ENCODE measurements around the gene ADAMTS3. TPM values are rescaled to one million over a fixed set of nuclear protein-coding genes. Genes with fewer than 3 reads are reported as not detected.

Gene ADAMTS3
- total RNA-seq, 1 experiment from 2014 or later, result 4.4 TPM

- TF ChIP-seq, protein P1, sequence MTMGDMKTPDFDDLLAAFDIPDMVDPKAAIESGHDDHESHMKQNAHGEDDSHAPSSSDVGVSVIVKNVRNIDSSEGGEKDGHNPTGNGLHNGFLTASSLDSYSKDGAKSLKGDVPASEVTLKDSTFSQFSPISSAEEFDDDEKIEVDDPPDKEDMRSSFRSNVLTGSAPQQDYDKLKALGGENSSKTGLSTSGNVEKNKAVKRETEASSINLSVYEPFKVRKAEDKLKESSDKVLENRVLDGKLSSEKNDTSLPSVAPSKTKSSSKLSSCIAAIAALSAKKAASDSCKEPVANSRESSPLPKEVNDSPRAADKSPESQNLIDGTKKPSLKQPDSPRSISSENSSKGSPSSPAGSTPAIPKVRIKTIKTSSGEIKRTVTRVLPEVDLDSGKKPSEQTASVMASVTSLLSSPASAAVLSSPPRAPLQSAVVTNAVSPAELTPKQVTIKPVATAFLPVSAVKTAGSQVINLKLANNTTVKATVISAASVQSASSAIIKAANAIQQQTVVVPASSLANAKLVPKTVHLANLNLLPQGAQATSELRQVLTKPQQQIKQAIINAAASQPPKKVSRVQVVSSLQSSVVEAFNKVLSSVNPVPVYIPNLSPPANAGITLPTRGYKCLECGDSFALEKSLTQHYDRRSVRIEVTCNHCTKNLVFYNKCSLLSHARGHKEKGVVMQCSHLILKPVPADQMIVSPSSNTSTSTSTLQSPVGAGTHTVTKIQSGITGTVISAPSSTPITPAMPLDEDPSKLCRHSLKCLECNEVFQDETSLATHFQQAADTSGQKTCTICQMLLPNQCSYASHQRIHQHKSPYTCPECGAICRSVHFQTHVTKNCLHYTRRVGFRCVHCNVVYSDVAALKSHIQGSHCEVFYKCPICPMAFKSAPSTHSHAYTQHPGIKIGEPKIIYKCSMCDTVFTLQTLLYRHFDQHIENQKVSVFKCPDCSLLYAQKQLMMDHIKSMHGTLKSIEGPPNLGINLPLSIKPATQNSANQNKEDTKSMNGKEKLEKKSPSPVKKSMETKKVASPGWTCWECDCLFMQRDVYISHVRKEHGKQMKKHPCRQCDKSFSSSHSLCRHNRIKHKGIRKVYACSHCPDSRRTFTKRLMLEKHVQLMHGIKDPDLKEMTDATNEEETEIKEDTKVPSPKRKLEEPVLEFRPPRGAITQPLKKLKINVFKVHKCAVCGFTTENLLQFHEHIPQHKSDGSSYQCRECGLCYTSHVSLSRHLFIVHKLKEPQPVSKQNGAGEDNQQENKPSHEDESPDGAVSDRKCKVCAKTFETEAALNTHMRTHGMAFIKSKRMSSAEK (CRISPR knock-in tag; IDR thresholded peaks at IDR 0.05; ENCODE audit: borderline replicate concordance), result no peak
- TF ChIP-seq MXD4 (CRISPR knock-in tag; IDR thresholded peaks at IDR 0.05; ENCODE audit: borderline replicate concordance) (no peak), NFATC4 (CRISPR knock-in tag; IDR thresholded peaks at IDR 0.05) (no peak), ELF4 (CRISPR knock-in tag; IDR thresholded peaks at IDR 0.05; ENCODE audit: low read depth) (no peak), CDX4 (CRISPR knock-in tag; IDR thresholded peaks at IDR 0.05; ENCODE audit: borderline replicate concordance) (no peak)
Measured at GRCh38 chr4:72531322-72531721, 37.7 kb downstream of the ADAMTS3 start (continued).

- TF ChIP-seq ZNF232 (CRISPR knock-in tag; IDR thresholded peaks at IDR 0.05), result no peak
- TF ChIP-seq HMGA2 (CRISPR knock-in tag; IDR thresholded peaks at IDR 0.05), result peak; percentile 96
- TF ChIP-seq E2F4 (CRISPR knock-in tag; IDR thresholded peaks at IDR 0.05; ENCODE audit: borderline replicate concordance, low read depth), result no peak
- TF ChIP-seq, protein P2, sequence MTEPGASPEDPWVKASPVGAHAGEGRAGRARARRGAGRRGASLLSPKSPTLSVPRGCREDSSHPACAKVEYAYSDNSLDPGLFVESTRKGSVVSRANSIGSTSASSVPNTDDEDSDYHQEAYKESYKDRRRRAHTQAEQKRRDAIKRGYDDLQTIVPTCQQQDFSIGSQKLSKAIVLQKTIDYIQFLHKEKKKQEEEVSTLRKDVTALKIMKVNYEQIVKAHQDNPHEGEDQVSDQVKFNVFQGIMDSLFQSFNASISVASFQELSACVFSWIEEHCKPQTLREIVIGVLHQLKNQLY (CRISPR knock-in tag; IDR thresholded peaks at IDR 0.05), result no peak
- POLR2A ChIA-PET, result no interaction called here
- CTCF ChIA-PET, result no interaction called here
- no peak for DNase-seq (ENCODE audit: low spot score)
- H3K9me3 Mint-ChIP-seq, result no peaks in the 10 kb centered on the region
- H3K36me3 Mint-ChIP-seq, result no peaks in the 10 kb centered on the region
- ATAC-seq, result no peak
- no peaks in the 10 kb centered on the region for H3K27me3 Mint-ChIP-seq (ENCODE audit: low read depth)
- no peak overlapping the region for H3K4me3 Mint-ChIP-seq
- no peaks in the 10 kb centered on the region for H3K4me1 Mint-ChIP-seq
- H3K27ac Mint-ChIP-seq, result no peak overlapping the region
Measured at GRCh38 chr4:72529148-72529822, 39.7 kb downstream of the ADAMTS3 start.

- Mint-ChIP-seq H3K27ac (no peak overlapping the region), H3K4me1 (no peaks in the 10 kb centered on the region), H3K9me3 (peaks cover 8% of the 10 kb centered on the region), H3K27me3 (ENCODE audit: low read depth) (no peaks in the 10 kb centered on the region), H3K36me3 (peaks cover 2% of the 10 kb centered on the region), H3K4me3 (no peak overlapping the region)
- CTCF ChIA-PET, result interaction anchor here (0.6 to 1.1 kb wide), 3 partner anchors 20 to 1855 kb away, joined by 3 read pairs; no protein-coding TSS in a partner anchor
- ATAC-seq (peak; percentile 36; the same call in 1 of the 2 replicates), DNase-seq (ENCODE audit: low spot score) (no peak)
- POLR2A ChIA-PET, result no interaction called here
- TF ChIP-seq CREM (CRISPR knock-in tag; IDR thresholded peaks at IDR 0.05), result no peak
- TF ChIP-seq MXD4 (CRISPR knock-in tag; IDR thresholded peaks at IDR 0.05; ENCODE audit: borderline replicate concordance), result no peak
- TF ChIP-seq, protein P3, sequence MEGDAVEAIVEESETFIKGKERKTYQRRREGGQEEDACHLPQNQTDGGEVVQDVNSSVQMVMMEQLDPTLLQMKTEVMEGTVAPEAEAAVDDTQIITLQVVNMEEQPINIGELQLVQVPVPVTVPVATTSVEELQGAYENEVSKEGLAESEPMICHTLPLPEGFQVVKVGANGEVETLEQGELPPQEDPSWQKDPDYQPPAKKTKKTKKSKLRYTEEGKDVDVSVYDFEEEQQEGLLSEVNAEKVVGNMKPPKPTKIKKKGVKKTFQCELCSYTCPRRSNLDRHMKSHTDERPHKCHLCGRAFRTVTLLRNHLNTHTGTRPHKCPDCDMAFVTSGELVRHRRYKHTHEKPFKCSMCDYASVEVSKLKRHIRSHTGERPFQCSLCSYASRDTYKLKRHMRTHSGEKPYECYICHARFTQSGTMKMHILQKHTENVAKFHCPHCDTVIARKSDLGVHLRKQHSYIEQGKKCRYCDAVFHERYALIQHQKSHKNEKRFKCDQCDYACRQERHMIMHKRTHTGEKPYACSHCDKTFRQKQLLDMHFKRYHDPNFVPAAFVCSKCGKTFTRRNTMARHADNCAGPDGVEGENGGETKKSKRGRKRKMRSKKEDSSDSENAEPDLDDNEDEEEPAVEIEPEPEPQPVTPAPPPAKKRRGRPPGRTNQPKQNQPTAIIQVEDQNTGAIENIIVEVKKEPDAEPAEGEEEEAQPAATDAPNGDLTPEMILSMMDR (IDR thresholded peaks at IDR 0.05), result no peak
Measured at GRCh38 chr4:72527038-72527646, 41.9 kb downstream of the ADAMTS3 start.
